Aorta (tissue), 5 donors: Measurements from ENCODE around the gene TRPT1. TPM values are rescaled to one million over a fixed set of nuclear protein-coding genes. Genes with fewer than 3 reads are reported as not detected.

Experiments
- ATAC-seq: fragments of 200-7000 bp; cut with Tn5 transposase; one replicate; pipeline ENCODE4 v1.9.1; 2022; ENCODE audit warnings: moderate library complexity; ENCODE audit not compliant: low FRiP score
- DNase-seq, 2 donors: peaks; one replicate each; pipeline ENCODE4 v3.0.0-alpha.2; 2020
- H3K27ac ChIP-seq, 2 donors: one replicate each; pipeline ENCODE4 v1.5.1; 2013; ENCODE audit warnings: low read length in 2 of 2, mild to moderate bottlenecking in 2 of 2, moderate library complexity in 2 of 2, control low read depth in 1 of 2, inconsistent platforms in 1 of 2, low read depth in 1 of 2
- H3K27me3 ChIP-seq, 2 donors: one replicate each; pipeline ENCODE4 v1.6.1; 2013; ENCODE audit warnings: control low read depth in 1 of 2, low read length in 1 of 2, mild to moderate bottlenecking in 1 of 2, moderate library complexity in 1 of 2; ENCODE audit not compliant: insufficient read depth in 2 of 2, control insufficient read depth in 1 of 2
- H3K36me3 ChIP-seq, 2 donors: one replicate each; pipeline ENCODE4 v1.6.1; 2013; ENCODE audit warnings: control low read depth in 1 of 2, low read length in 1 of 2, mild to moderate bottlenecking in 1 of 2; ENCODE audit not compliant: insufficient read depth in 2 of 2, control insufficient read depth in 1 of 2
- H3K4me1 ChIP-seq, 2 donors: one replicate each; pipeline ENCODE4 v1.6.1; 2013; ENCODE audit warnings: low read length in 2 of 2, control low read depth in 1 of 2, mild to moderate bottlenecking in 1 of 2, moderate library complexity in 1 of 2; ENCODE audit not compliant: insufficient read depth in 2 of 2, control insufficient read depth in 1 of 2
- H3K4me3 ChIP-seq, 2 donors: one replicate each; pipeline ENCODE4 v1.5.1; 2013; ENCODE audit warnings: low read length in 2 of 2, control low read depth in 1 of 2, mild to moderate bottlenecking in 1 of 2
- H3K9me3 ChIP-seq: one replicate; pipeline ENCODE4 v1.6.1; 2013; ENCODE audit warnings: mild to moderate bottlenecking, low read length; ENCODE audit not compliant: control insufficient read depth
- WGBS, 2 donors: extraction: QIAGEN DNeasy Blood & Tissue Kit; methylation state at CpG; one replicate each; pipeline ENCODE4 v1.1.7; 2013; 5-methylcytosine and 5-hydroxymethylcytosine counted together
- intact Hi-C, 2 donors: fragments of 100-400 bp; cut with DNase I; formaldehyde crosslinking; loops; one replicate each; pipeline versions ENCODE4 v1.14.2 to v1.15.0; 2022
- polyA plus RNA-seq, 2 donors: library from polyadenylated mRNA; stranded (reverse); fragments of 200-250 nt; gene quantifications; one replicate each; pipeline ENCODE4 v1.2.3, GENCODE V29; 2013
- total RNA-seq, 2 donors: library from RNA; stranded (reverse); fragmentation: NEBNext Ultra II Directional; extraction: Animal tissue kit (Norgen Biotek cat#: 25700); gene quantifications; one replicate each; pipeline ENCODE4 v1.2.1, GENCODE V29; 2021
- donor health status: healthy with polysubstance abuse.
- donor health status: Bipolar disorder and iron deficiency.
- donor health status: DM: no; HTN: no; CAD: no.
- donor health status: DM: no; HTN: no; CAD: no.
- donor health status: DM: yes; HTN: yes; CAD: no.

TRPT1 gene
- total and polyA plus RNA-seq, 4 donors = 24.5 to 95.3 (median 29.6) TPM

DNA sequence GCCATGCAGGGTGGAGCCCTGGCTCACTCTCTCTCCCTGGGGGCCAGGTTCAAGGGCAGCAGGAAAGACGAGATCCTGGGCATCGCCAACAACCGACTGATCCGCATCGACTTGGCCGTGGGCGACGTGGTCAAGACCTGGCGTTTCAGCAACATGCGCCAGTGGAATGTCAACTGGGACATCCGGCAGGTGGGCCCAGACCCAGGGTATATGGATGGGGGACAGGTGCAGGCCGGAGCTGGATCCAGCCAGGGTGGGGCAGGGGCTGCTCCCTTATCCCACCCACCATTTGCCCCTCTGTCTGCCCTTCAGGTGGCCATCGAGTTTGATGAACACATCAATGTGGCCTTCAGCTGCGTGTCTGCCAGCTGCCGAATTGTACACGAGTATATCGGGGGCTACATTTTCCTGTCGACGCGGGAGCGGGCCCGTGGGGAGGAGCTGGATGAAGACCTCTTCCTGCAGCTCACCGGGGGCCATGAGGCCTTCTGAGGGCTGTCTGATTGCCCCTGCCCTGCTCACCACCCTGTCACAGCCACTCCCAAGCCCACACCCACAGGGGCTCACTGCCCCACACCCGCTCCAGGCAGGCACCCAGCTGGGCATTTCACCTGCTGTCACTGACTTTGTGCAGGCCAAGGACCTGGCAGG, 2.9 kb downstream of the TRPT1 start:
- WGBS, 2 donors = 86 to 88% methylated on average over 24 of the region's 24 CpGs
- no peaks in the 10 kb centered on the region for H3K9me3 ChIP-seq
- no peaks in the 10 kb centered on the region for H3K36me3 ChIP-seq
- peak; percentile 54 to 76 for DNase-seq
- ATAC-seq = no peak
- no peak overlapping the region for H3K4me3 ChIP-seq
- intact Hi-C loops = no loop called here
- no peaks in the 10 kb centered on the region for H3K27me3 ChIP-seq
- no peaks in the 10 kb centered on the region for H3K4me1 ChIP-seq
- H3K27ac ChIP-seq = no peak overlapping the region

DNA sequence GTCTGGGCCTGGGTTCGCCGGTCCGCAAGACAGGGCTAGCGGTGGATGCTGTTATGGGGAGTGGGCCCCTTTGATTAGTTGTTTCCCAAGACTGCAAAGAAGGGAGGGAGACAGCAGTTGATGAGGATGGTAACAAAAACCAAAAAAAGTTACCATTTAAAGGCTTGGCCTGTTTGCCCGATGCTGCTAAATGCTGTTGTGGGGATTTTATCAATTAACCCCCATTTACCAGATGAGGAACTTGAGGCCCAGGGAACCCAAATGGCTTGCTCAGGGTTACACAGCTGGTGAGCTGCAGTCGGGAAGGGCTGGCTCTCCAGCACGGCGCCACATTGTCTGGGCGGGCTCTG, 3.4 kb downstream of the TRPT1 start:
- intact Hi-C loops = no loop called here
- WGBS, 2 donors = 80 to 82% methylated on average over 9 of the region's 9 CpGs
- ATAC-seq (no peak), DNase-seq (no peak)
- Histone ChIP-seq H3K4me3 (no peak overlapping the region), H3K36me3 (no peaks in the 10 kb centered on the region), H3K4me1 (no peaks in the 10 kb centered on the region), H3K9me3 (no peaks in the 10 kb centered on the region), H3K27me3 (no peaks in the 10 kb centered on the region), H3K27ac (no peak overlapping the region)

DNA sequence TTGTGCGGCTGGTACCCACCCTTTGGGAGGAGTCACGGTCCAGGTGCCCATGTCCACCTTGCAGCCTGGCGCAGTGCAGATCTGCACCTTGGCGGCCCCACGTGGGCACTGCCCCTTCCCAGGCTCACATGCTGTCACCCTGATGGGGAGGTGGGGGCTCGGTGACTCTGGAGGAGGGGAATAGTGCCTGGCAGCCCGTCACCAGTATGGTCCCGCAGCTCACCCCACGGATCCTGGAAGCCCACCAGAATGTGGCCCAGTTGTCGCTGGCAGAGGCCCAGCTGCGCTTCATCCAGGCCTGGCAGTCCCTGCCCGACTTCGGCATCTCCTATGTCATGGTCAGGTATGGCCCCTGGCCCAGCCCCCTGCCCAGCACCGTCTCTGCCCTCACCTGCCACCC, 5.2 kb downstream of the TRPT1 start:
- 85 to 90% methylated on average over 14 of the region's 14 CpGs for WGBS, 2 donors
- no peaks in the 10 kb centered on the region for H3K36me3 ChIP-seq
- DNase-seq = peak in 1 of 2 donors; percentile 71
- H3K27me3 ChIP-seq = no peaks in the 10 kb centered on the region
- H3K4me3 ChIP-seq = no peak overlapping the region
- no peaks in the 10 kb centered on the region for H3K9me3 ChIP-seq
- no peak overlapping the region for H3K27ac ChIP-seq
- ATAC-seq = no peak
- H3K4me1 ChIP-seq = no peaks in the 10 kb centered on the region
- intact Hi-C loops = no loop called here

DNA sequence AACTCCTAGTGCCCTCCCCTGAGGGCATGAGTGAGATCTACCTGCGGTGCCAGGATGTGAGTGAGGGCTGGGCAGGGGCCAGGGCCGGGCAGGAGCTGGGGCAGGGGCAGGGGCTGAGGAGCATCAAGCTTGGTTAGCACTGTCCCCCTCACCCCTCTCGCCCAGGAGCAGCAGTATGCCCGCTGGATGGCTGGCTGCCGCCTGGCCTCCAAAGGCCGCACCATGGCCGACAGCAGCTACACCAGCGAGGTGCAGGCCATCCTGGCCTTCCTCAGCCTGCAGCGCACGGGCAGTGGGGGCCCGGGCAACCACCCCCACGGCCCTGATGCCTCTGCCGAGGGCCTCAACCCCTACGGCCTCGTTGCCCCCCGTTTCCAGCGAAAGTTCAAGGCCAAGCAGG, 5.7 kb downstream of the TRPT1 start:
- intact Hi-C loops = no loop called here
- H3K4me3 ChIP-seq = no peak overlapping the region
- DNase-seq (peak in 1 of 2 donors; percentile 52), ATAC-seq (no peak)
- no peaks in the 10 kb centered on the region for H3K36me3 ChIP-seq
- no peaks in the 10 kb centered on the region for H3K4me1 ChIP-seq
- 89 to 90% methylated on average over 16 to 17 of the region's 17 CpGs for WGBS, 2 donors
- no peaks in the 10 kb centered on the region for H3K9me3 ChIP-seq
- no peaks in the 10 kb centered on the region for H3K27me3 ChIP-seq
- no peak overlapping the region for H3K27ac ChIP-seq

DNA sequence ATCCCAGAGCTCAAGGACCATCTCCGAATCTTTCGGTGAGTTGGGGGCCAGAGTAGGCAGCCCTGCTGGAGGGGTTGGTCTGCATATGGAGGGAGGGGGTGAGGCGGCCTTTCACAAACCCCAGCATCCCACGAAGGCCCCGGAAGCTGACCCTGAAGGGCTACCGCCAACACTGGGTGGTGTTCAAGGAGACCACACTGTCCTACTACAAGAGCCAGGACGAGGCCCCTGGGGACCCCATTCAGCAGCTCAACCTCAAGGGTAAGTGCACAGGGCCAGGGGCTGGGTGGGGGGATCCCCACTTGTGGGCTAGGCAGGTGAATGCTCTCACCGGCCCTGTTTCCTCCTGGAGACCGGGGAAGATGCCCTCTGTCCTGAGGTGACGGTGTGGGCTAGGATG, 6.2 kb downstream of the TRPT1 start:
- intact Hi-C loops = no loop called here
- peak in 1 of 2 donors; percentile 69 for DNase-seq
- H3K9me3 ChIP-seq = no peaks in the 10 kb centered on the region
- 89 to 92% methylated on average over 10 of the region's 10 CpGs for WGBS, 2 donors
- no peaks in the 10 kb centered on the region for H3K4me1 ChIP-seq
- no peaks in the 10 kb centered on the region for H3K36me3 ChIP-seq
- no peaks in the 10 kb centered on the region for H3K27me3 ChIP-seq
- ATAC-seq = no peak
- H3K27ac ChIP-seq = no peak overlapping the region
- no peak overlapping the region for H3K4me3 ChIP-seq

DNA sequence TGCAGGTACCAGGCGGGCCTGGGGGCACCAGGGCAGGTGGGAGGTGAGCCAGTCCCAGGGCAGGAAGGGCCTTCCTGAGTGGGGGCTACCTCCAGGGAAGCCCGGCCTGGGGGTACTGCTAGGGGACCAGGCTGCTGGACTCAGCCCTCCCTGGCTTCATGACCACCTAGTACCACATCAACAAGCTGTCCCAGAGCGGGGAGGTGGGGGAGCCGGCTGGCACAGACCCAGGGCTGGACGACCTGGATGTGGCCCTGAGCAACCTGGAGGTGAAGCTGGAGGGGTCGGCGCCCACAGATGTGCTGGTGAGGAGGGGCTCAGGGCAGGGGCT, 6.7 kb downstream of the TRPT1 start:
- Histone ChIP-seq H3K4me3 (no peak overlapping the region), H3K4me1 (no peaks in the 10 kb centered on the region), H3K27me3 (no peaks in the 10 kb centered on the region), H3K9me3 (no peaks in the 10 kb centered on the region), H3K36me3 (no peaks in the 10 kb centered on the region), H3K27ac (no peak overlapping the region)
- peak in 1 of 2 donors; percentile 70 for DNase-seq
- 80% methylated on average over 7 of the region's 7 CpGs for WGBS, 2 donors
- no peak for ATAC-seq
- intact Hi-C loops = no loop called here

DNA sequence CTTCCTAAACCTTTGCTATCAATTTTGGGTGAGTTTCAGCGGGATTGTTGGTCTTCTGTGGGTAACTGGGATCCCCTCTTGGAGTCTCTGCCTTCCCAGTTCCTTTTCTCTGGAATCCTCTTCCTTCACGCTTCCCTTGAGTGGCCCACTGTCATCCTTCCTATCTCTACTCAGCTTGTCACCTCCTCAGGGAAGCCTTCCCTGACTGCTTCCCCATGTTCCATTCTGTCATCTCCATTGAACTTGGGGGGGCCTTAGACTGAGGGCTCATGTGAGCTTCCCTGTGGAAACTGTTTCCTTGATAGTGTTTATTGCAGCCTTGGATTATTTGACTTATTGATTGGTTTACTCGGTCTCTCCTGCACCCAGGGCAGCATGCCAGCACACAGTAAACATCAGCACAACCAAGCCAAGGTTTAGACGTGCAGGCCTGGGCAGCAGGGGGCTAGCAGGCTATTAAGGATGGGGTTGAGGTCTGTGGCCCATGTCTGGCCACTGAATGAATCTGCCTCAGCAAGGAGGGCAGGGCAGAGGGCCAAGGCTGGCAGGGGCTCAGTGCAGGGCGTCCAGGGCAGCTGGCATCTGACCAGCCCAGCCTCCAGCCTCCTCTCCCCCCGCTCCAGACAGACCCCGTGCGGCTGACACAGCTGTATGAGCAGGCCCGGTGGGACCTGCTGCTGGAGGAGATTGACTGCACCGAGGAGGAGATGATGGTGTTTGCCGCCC, 7.2 kb downstream of the TRPT1 start:
- H3K9me3 ChIP-seq = no peaks in the 10 kb centered on the region
- no peaks in the 10 kb centered on the region for H3K4me1 ChIP-seq
- no peak overlapping the region for H3K27ac ChIP-seq
- 44% methylated on average over 9 to 11 of the region's 11 CpGs for WGBS, 2 donors
- intact Hi-C loops = no loop called here
- H3K4me3 ChIP-seq = no peak overlapping the region
- no peaks in the 10 kb centered on the region for H3K27me3 ChIP-seq
- ATAC-seq (no peak), DNase-seq (peak in 1 of 2 donors; percentile 63)
- no peaks in the 10 kb centered on the region for H3K36me3 ChIP-seq

DNA sequence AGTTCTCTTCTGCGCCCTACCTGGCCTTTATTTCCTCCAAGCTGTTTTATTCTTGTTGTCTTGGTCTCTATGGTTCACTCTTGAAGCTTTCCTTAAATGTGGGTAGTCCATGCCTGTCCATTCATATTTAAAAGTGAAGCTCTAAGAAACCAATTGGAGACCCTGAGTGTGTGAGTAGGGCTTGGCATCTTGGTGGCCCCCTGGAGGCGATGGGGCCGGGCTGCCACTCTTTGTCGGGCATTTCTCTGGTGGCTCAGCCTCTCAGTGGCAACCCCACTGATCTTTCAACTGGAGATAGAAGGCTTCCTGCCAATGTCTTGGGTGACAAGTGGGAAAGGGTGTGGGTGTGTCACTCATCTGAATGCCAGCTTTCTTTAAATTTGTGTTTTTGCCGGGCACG, 9.1 kb downstream of the TRPT1 start:
- DNase-seq (no peak), ATAC-seq (no peak)
- Histone ChIP-seq H3K27ac (no peak overlapping the region), H3K9me3 (no peaks in the 10 kb centered on the region), H3K36me3 (no peaks in the 10 kb centered on the region), H3K4me3 (no peak overlapping the region), H3K27me3 (no peaks in the 10 kb centered on the region), H3K4me1 (no peaks in the 10 kb centered on the region)
- WGBS, 2 donors = 86% methylated on average over 6 of the region's 6 CpGs
- intact Hi-C loops = no loop called here

DNA sequence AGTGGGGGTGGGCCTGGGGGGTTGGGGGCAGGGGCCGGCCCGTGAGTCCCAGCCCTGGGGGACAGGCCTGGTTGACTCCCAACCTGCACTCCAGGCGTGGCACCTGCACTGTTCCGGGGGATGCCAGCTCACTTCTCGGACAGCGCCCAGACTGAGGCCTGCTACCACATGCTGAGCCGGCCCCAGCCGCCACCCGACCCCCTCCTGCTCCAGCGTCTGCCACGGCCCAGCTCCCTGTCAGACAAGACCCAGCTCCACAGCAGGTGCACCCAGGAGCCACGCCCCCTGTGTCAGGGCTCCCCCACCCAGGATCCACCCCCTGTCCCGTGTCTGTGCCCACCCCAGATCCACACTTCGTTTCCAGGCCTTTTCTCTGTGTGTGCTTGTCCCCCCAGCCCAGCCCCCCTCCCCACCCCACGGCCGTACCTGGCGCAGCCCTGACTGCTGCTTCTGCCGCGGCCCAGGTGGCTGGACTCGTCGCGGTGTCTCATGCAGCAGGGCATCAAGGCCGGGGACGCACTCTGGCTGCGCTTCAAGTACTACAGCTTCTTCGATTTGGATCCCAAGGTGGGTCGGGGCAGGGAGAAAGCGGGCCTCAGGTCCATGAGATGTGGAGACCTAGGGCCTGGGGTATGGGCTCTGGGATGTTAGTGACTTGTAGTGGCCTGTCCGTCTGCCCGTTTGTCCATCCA, 14.7 kb downstream of the TRPT1 start:
- 90 to 92% methylated on average over 30 of the region's 30 CpGs for WGBS, 2 donors
- intact Hi-C loops = no loop called here
- ATAC-seq (no peak), DNase-seq (no peak)
- H3K27ac ChIP-seq = no peak overlapping the region
- no peaks in the 10 kb centered on the region for H3K27me3 ChIP-seq
- no peaks in the 10 kb centered on the region for H3K36me3 ChIP-seq
- H3K4me1 ChIP-seq = no peaks in the 10 kb centered on the region
- H3K9me3 ChIP-seq = no peaks in the 10 kb centered on the region
- H3K4me3 ChIP-seq = no peak overlapping the region
